Activated CD8-positive, alpha-beta memory T cell treated with anti-CD3 and anti-CD28 coated beads, Interleukin-2, amount 50 U/mL, for 48 hours (primary cell): ENCODE measurements around the gene XPR1.
"Not testable (repeated sequence)": the region's sequence is repeated elsewhere in the genome, so short reads cannot be mapped to it uniquely, and the experiment has no call there.

Source experiments
- DNase-seq: peaks from one replicate; pipeline ENCODE4 v3.0.0-alpha.2; 2020

Gene XPR1

DNA sequence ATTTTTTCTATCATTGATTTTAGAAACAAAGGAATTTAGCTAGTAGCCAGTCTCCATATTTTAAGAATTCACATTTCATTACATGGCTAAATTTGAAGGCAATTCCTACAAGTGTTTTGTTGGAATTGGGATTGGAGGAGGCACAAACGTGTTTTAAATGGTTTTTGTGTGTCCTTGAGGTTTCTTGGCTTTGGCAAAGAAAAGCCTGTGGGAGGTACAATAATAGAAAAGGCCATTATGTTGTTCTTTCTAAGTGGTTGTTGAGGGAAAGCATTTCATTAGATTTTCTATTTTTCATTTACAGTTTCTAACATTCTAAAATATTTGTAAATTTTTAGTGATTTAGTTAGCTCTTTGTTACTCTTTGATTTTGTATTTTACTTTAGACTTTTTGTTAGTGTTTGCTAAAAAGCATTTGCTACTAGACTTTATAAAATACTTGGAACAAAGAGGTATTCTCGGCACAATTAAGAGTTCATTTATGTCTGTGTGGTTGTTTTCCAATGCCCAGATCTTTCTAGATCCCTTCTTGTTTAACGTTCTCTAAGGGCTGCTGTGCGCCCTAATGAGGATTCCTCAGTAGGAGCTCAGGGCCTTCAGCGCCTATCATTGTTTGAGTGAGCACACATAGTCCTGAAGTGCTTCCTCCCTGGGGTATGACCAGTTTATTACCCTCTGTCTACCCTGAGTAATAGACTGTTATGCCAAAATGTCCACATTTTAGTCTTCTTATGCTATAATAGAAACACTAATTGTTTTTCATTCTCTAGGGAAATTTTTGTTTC is 210.9 kb downstream of the XPR1 start:
- DNase-seq: no peak

DNA sequence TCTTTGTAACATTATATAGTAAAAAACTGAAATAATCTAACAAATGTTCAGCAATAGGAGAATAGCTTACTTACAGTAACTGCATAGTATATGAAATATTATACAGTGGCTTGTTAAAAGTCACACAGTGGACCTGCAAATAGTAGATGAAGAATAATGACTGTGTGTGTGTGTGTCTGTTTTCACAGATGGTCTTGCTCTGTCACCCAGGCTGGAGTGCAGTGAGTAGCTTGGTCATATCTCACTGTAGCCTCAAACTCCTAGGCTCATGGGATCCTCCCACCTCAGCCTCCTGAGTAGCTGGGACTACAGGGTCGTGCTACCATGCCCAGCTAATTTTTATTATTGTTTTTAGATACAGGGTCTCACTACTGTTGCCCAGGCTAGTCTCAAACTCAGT is 213.5 kb downstream of the XPR1 start:
- no peak for DNase-seq

DNA sequence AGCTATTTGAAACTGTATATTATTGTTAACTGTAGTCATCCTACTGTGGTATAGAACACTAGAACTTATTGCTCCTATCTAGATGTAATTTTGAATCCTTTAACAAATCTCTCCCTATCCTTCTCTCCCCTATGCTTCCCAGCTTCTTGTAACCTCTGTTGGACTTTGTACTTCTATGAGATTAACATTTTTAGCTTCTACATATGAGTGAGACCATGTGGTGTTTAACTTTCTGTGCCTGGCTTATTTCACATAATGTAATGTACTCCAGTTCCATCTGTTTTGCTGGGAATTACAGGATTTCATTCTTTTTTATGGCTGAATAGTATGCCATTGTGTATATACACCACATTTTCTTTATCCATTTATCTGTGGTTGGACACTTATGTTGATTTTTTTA is 216.4 kb downstream of the XPR1 start:
- DNase-seq: no peak

DNA sequence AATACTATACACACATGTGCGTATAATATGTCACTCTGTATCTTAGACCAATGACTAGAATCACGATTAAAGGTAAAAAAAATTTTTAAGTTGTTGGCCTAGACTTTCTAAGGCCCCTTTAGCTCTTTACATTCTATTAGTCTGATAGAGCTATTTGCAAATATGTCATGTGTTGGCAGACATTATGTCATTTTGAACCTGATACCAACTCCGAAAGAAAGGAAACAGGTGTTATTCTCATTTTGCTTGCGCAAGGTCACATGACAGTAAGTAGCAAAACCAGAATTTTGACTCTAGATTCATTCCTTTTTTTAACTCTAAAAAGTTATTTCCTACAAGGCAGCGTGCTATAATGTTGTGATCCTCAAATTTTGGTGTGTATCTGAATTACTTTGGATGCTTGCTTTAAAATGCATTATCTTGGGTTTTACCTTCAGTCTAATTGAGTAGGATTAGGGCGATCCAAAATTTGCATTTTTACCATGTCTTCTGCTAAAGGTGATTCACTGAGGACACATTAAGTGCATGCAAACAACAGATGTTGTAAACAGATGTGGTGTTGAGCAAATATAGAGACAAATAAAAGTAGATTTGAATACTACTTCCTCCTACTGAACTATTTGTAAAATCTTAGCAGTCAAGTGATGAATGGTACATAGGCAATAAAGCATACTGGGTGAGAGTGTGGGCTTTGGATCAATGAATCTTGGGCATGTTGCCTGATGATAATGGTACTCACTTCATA is 217.4 kb downstream of the XPR1 start:
- DNase-seq: no peak

DNA sequence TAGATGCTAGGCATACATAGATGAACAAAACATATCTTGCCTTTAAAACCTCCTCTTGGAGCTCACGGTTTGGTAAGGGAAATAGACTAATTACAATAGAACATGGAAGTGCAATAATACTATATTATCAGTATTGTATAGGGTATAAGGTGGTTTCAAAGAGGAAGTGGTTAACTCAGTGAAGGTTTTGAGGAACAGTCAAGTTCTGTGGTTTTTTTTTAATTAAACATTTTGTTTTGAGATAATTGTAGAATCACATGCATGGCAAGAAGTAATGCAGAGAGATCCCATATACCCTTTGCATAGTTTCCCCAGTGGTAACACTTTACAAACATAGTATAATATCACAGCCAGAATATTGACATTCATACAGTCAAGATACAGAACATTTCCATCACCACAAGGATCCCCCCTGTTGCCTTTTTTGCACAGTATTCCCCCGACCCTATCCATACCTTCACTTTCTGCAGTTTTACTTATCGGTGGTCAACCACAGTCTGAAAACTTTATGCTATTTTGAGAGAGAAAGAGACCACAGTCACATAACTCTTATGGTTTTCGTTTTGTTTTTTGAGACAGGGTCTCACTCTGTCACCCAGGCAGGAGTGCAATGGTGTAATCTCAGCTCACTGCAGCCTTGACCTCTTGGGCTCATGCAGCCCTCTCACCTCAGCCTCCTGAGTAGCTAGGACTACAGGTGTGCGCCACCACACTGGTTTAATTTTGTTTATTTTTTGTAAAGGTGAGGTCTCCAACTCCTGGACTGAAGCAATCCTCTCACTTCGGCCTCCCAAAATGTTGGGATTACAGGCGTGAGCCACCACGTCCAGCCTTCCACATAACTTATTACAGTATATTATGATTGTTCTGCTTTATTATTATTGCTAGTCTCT is 220.4 kb downstream of the XPR1 start:
- DNase-seq: no peak

DNA sequence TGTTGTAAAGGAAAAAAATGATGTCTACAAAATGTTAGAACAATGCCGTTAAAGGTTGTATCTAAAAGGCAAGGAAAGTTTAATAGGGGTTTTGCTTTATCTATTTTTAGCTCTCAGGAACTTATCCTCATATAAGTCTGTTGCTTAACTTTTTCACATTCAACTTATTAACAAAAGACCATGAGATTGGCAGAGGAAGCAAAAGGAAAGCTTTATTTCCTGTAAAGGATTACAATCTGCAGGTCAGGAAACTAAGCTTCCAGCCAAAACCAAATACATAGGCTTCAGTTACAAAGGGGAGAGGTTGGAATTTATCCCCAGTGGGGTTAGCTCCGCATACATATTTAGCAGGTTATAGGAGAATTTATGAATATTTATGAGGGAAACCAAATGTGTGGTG is 222.2 kb downstream of the XPR1 start:
- no peak for DNase-seq

DNA sequence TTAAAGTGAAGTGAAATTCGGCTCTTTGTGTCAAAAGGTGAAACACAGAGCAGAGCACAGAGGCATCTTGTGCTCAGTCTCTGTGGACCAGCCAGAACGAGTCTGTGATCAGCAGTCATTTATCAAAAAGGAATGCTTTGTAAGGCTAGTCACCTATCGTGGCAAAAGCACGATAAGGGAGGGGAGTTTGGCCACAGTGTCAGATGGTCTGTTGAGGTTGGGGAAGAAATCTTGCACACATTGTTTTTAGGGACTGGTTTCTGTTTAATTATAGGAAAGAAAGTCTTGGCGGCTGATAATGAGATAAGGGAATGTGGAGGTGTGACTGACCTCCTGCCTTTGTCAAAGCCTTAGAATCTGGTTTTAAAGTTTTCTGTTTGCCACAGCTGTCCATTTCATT is 222.6 kb downstream of the XPR1 start:
- DNase-seq: no peak

DNA sequence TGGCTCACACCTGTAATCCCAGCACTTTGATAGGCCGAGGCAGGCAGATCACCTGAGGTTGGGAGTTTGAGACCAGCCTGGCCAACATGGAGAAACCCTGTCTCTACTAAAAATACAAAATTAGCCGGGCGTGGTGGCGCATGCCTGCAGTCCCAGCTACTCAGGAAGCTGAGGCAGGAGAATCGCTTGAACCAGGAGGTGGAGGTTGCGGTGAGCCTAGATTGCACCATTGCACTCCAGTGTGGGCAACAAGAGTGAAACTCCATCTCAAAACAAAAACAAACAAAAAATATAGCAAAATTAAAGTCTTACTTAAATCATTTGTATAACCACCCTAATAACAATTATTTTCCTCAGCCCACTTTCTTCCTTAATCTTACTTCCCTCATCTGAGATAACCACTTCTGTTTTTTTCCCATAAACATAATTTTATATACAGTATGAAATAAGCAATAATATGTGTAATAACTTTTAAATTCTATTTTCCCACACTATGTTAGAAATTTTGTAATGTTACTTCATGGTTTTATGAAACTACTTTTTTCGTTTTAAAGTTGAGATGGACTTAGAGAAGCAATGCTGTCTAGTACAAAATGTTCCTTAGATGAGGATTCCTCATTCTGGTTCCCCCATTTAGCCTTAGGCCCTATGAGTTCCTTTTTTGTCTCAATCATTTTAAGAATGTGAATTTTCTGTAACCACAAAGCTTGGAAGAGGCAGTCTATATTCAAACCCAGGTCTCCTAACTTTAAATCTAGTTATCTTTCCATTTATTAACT is 226.3 kb downstream of the XPR1 start:
- DNase-seq: not testable (repeated sequence)

DNA sequence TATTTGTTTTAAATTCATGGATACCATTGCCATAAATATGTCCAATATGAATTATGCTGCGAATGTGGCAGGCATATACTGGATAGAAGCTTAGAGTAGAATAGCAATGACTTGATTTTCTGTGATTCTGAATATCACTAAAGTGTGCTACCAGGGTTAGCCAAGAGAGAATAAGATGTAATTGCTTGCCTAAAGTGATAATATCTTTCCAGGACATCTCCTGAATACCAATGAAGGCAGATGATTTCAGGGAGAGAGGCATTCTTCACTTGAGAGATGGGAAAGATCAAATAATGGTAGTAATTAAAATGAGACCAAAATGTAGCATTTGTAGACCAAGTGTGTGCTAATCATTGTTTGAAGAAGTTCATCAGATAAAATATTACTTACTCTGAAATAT is 227.5 kb downstream of the XPR1 start:
- no peak for DNase-seq

DNA sequence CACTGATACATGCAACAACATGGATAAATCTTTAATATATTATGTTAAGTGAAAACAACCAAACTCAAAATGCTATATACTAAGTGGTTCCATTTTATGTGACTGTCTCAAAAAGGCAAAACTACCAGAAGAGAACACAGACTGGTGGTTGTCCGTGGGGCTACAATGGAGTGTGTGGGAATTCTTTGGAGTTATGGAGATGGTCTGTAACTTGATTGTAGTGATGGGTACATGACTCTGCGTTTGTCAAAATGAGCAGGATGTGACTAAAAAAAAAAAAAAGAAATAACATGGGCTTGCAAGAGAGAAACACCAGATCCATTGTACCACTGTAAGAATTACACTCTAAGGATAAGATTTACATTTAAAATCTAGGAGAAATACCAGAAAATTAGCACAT is 228.7 kb downstream of the XPR1 start:
- no peak for DNase-seq

DNA sequence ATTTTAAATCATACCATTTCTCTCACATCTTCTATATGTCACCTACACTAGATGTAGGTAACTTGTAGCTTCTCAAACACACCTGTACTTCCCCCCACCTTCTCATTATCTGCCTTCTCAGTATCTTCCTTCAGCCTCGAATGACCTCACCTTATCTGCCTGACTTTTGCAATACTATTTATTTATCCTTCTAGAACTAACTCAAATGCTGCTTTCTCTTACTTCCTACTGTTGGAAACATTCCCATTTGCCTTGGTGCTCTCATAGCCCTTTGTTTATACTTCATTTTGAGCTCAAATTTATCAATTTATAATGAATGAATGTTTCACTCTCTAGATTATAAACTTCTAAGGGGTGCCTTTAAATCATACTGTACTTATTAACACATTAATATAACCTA is 230.5 kb downstream of the XPR1 start:
- DNase-seq: no peak

DNA sequence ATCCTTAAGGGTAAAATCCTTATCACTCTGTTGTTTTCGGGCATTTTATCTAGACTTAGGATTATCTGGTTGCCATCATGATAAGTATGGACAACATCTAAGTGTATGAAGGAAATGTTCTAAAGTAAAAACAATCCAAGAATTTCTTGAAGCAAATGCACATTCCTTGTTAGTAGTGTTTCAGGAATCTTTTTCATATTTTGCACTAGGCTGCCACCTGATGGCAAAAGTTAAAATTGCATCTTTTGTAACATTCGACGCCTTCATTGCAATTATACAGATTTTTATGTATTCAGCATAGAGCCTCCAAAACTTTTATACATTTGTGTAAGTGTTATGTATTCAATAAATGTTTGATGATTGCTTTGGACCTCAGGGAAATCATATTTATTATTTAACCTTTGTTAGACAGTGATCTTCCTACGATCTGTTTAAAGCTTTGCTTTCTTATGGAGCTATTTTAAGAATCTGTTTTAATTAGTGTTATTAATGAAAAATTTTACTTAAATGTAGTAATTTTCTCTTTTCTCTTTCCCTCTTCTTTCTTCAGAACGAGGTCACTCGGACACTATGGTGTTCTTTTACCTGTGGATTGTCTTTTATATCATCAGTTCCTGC is 231.4 kb downstream of the XPR1 start:
- no peak for DNase-seq

DNA sequence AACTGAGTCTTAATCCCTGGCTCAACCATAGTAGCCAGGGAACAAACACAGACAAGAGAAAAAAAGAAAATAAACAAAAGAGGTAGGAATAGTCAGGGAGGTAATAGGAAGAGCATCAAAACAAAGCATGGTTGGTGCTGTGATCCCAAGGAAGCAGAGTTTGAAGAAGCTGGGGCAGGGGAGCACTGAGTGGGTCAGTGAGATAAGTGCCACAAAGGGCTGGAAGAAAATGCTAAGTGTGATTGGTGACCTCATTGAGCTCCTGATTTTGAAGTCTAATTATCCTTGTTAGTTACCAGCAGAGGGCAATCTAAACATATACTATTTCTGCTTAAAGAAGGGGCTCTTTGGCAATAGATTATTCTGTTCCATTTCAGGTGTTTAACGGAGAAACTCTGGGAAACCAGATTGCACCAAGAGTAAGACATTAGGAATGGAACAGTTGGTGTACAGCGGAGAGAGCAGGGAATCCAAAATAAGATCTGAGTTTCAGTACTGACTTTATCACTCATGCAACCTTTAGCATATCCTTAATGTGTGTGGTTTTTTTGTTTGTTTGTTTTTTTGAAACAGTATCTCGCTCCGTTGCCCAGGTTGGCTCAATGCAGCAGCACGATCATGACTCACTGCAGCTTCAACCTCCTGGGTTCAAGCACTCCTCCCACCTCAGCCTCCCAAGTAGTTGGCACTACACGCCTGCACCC is 250.1 kb downstream of the XPR1 start:
- no peak for DNase-seq

DNA sequence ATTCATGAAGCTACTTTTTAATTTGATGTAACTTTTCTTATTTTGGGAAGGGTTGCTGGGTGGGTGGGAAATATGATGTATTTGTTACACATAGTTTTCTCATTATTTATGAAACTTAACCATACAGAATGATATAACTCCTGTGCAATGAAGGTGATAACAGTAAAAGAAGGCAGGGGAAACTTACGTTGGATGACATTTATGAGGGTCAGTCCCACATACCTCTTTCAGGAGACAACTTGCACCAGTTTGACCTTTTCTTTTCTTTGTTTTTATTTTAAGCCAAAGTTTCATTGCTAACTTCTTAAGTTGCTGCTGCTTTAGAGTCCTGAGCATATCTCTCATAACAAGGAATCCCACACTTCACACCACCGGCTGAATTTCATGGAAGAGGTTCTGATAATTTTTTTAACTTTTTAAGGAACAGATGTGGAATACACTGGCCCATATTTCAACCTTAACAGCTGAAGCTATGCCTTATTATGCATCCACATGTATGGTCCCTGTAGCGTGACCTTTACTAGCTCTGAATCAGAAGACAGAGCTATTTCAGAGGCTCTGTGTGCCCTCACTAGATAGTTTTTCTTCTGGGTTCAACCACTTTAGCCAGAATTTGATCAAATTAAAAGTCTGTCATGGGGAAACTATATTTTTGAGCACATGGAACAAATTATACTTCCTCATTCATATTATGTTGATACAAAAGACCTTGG is 252.9 kb downstream of the XPR1 start:
- DNase-seq: no peak

DNA sequence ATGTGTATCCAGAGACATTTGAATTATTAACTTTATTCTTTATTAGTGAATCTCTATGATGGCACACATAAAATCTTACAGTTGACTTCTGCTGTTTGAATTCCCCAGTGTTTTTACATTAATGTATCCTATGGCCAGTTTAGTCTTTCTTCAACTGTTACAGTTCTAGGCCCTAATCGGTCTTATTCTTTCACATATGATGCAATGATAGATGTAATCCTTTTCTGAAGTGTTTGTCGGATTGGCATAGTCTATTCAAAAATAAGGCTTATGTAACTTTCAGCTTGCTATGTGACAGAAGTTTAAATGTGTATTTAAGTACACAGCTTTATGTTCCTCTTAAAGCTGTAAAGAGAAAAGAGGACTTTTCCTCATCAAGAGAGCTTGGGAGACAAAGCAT is 254.5 kb downstream of the XPR1 start:
- no peak for DNase-seq

DNA sequence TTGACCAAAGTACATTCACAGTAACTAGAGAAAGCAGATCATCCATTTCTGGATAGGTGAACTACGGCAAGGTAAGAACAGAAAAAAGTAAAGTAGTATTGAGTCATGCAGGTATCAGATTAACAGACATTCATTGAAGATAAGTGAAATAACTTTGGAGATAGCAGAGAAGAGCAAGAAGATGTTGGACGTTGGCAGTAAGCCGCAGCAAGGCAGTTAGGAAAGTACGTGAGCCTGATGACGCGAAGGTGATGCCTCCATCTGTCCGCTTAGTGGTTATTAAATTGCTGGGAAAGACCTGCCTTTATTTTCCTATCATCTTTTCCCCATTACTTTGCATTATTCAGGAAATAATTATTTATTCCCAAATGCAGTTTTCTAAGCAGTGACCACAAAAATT is 256.0 kb downstream of the XPR1 start:
- no peak for DNase-seq

DNA sequence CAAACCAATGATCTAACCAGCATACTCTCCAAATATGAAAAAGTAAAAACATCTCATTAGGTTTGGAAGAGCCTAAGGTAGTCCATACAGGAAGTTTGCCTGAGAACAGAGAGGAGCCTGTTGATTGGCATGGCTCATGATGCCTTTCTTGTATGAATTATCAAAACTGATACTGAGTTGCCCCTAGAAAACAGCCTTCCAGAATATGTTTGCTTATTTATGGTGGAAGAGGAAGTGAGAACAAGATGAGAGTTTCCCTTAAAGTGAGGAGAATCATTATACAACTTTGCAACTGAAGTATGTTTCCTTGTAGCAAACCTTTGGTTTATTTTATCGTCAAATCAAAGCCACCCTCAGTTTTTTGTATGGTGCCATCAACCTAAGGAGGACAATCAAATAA is 257.0 kb downstream of the XPR1 start:
- DNase-seq: no peak

DNA sequence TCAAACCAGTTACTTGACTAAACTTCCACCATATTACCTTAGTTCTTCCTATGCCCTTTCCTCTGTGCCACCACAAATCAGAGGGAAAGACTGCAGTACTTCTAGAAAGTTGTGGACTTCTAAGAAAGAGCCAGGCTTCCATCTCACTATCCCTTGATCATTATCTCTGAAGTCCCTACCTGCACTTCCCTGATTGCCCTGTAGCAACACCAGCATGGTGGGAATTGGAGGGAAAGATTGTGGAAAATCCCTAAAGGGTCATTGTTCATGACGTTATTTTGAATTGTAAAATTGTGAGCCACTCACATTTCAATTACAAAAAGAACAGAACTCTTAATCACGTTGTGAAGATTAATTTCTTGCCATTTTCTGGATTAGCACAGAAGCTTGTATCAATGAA is 257.5 kb downstream of the XPR1 start:
- no peak for DNase-seq

DNA sequence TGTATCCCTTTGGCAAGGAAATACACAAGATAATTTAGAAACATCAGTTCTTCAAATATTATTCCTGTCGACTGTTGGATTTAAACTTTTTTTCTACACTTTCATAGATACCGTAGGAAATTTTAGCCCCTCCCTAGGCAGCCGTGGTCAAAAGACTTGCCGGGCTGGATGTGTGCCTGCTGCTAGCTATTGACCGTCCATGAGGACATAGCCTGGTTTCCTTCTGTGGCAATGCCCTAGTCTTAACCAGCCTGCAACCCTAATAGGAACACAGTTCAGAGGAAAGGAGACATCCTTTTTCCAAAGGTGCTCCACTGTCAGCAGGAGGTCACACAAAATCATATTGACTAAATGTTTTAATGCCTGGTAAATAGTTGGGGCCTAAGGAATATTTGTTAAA is 260.4 kb downstream of the XPR1 start:
- DNase-seq: no peak

DNA sequence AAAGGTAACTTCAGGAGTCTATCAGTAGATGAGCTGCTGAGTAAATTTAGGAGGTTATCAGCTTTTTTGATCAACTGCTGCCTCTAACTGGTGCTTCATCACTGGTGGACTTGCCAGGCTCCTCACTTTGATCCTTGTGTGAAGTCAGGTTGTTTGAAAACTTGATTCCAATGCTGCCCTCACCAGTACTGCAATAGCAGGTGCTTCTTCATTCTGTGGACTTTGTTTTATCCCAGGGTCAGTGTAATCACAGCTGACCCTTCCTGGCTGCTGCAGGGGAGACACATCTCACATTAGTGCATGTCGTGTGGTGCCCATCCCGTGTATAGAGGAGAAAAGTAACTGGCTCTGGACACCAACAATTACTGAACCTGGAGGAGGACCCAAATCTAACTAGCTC is 260.9 kb downstream of the XPR1 start:
- DNase-seq: no peak

DNA sequence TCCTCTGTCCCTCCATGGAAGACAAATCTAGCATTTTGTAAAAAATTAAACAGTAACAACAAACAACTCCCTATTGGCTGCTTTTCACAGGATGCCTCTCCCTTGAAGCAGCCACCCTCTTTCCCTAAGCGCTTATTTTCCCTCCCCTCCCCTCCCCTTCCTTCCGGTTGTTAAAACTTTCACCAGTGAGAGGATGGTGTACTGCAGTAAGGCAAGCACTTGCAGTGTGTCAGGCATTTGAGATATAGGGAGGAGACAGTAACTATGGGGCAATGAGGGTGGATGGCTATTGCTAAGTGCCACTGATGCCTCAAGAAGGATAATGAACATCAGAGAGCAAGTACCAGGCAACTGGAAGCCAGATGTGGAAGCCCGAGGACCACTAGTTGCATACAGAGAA is 261.8 kb downstream of the XPR1 start:
- no peak for DNase-seq
